Keratinocyte (primary cell): ENCODE data around the gene NUP98.

Experiments
- CTCF ChIP-seq, 3 experiments: IDR thresholded peaks in 1 of 3; conservative IDR thresholded peaks in 1 of 3; optimal IDR thresholded peaks in 1 of 3; 2 replicates in 2 of 3; 3 replicates in 1 of 3; pipeline versions ENCODE3 to v1.5.1; 2011; ENCODE audit warnings: low read length in 3 of 3, mild to moderate bottlenecking in 3 of 3, moderate library complexity in 2 of 3, control low read depth in 1 of 3, inconsistent platforms in 1 of 3; ENCODE audit not compliant: insufficient read depth in 2 of 3; ENCODE audit errors: extremely low read depth in 1 of 3
- EZH2 ChIP-seq: IDR thresholded peaks from one replicate; pipeline ENCODE4 v1.6.1; 2012; ENCODE audit warnings: inconsistent platforms, mild to moderate bottlenecking, low read length, moderate library complexity

- TF ChIP-seq CTCF (optimal IDR thresholded peaks at IDR 0.05 in 1 of 3, IDR thresholded peaks at IDR 0.05 in 1 of 3, conservative IDR thresholded peaks at IDR 0.05 in 1 of 3; ENCODE audit: extremely low read depth in 1 of 3, insufficient read depth in 2 of 3, low read length in 3 of 3) (no peak), EZH2 (no peak)
Measured at GRCh38 chr11:3782963-3783362, 14.4 kb downstream of the NUP98 start.
